GM23248 (cell line): Measurements from ENCODE around the gene NUBPL. TPM values are rescaled to one million over a fixed set of nuclear protein-coding genes. Genes with fewer than 3 reads are reported as not detected.

Source experiments
- DNase-seq: peaks from one replicate; pipeline ENCODE4 v3.0.0-alpha.2; 2015
- H2AFZ ChIP-seq: fragments of 200-600 bp; sonication (generic); 2 replicates; pipeline ENCODE4 v1.6.1; 2016; ENCODE audit warnings: antibody characterized with exemption
- H3F3A ChIP-seq: fragments of 200-600 bp; sonication (generic); 2 replicates; pipeline ENCODE4 v1.6.1; 2016; ENCODE audit warnings: mild to moderate bottlenecking, antibody characterized with exemption, mixed run types; ENCODE audit not compliant: insufficient read depth
- H3K27ac ChIP-seq: fragments of 200-600 bp; sonication (generic); 2 replicates; pipeline ENCODE4 v1.5.1; 2016; ENCODE audit warnings: mild to moderate bottlenecking
- H3K27me3 ChIP-seq: fragments of 200-600 bp; sonication (generic); replicated peaks from 2 replicates; pipeline ENCODE4 v1.6.1; 2016; ENCODE audit warnings: mild to moderate bottlenecking; ENCODE audit not compliant: insufficient read depth
- H3K36me3 ChIP-seq: fragments of 200-600 bp; sonication (generic); 2 replicates; pipeline ENCODE4 v1.6.1; 2016; ENCODE audit warnings: low read depth, mild to moderate bottlenecking
- H3K4me1 ChIP-seq: fragments of 200-600 bp; sonication (generic); 2 replicates; pipeline ENCODE4 v1.6.1; 2016; ENCODE audit warnings: mild to moderate bottlenecking; ENCODE audit not compliant: insufficient read depth
- H3K4me2 ChIP-seq: fragments of 200-600 bp; sonication (generic); one replicate; pipeline ENCODE4 v1.6.1; 2016; ENCODE audit warnings: mild to moderate bottlenecking; ENCODE audit not compliant: unreplicated experiment
- H3K4me3 ChIP-seq: fragments of 200-600 bp; sonication (generic); 2 replicates; pipeline ENCODE4 v1.5.1; 2016; ENCODE audit warnings: mild to moderate bottlenecking
- H3K79me2 ChIP-seq: fragments of 200-600 bp; sonication (generic); 2 replicates; pipeline ENCODE4 v1.6.1; 2016; ENCODE audit warnings: mild to moderate bottlenecking; ENCODE audit not compliant: insufficient read depth
- H3K9ac ChIP-seq: fragments of 200-600 bp; sonication (generic); 2 replicates; pipeline ENCODE4 v1.6.1; 2016; ENCODE audit warnings: mild to moderate bottlenecking
- H3K9me2 ChIP-seq: fragments of 200-600 bp; sonication (generic); 2 replicates; pipeline ENCODE4 v1.6.1; 2016; ENCODE audit warnings: mixed run types, mild to moderate bottlenecking, moderate library complexity; ENCODE audit not compliant: insufficient read depth
- H3K9me3 ChIP-seq: fragments of 200-600 bp; sonication (generic); one replicate; pipeline ENCODE4 v1.6.1; 2017; ENCODE audit warnings: low read depth
- H4K20me1 ChIP-seq: fragments of 200-600 bp; sonication (generic); 2 replicates; pipeline ENCODE4 v1.6.0; 2016; ENCODE audit not compliant: insufficient read depth
- EZH2 ChIP-seq: fragments of 200-600 bp; sonication (generic); IDR thresholded peaks from 2 replicates; pipeline ENCODE4 v1.6.1; 2018; ENCODE audit warnings: antibody characterized with exemption, mild to moderate bottlenecking; ENCODE audit not compliant: insufficient read depth, poor library complexity, severe bottlenecking
- EZH2phosphoT487 ChIP-seq: fragments of 200-600 bp; sonication (generic); IDR thresholded peaks from 2 replicates; pipeline ENCODE4 v1.6.1; 2018; ENCODE audit warnings: antibody characterized with exemption, moderate library complexity, mild to moderate bottlenecking, low read depth; ENCODE audit not compliant: insufficient read depth
- WGBS, 2 experiments: methylation state at CpG; one replicate each; pipeline ENCODE4 v1.1.6; 2015 to 2017; ENCODE audit warnings: low lambda C conversion rate in 2 of 2, low coverage in 1 of 2; ENCODE audit errors: missing lambda C conversion rate in 2 of 2; 5-methylcytosine and 5-hydroxymethylcytosine counted together
- in situ Hi-C: fragments of 300-500 bp; cut with MboI; formaldehyde crosslinking; loops from 2 replicates; pipeline ENCODE4 v1.15.0; 2020
- polyA plus RNA-seq: library from polyadenylated mRNA; unstranded; fragments of >200 nt; fragmentation: Nextera tagmentation; extraction: Ambion mirVana; gene quantifications from 2 replicates; pipeline ENCODE4 v1.2.1, GENCODE V29; 2016
- total RNA-seq: library from RNA; depleted of rRNA; stranded (reverse); fragments of >200 nt; shearing (Covaris generic); gene quantifications from 2 replicates; pipeline ENCODE4 v1.2.3, GENCODE V29; 2014

NUBPL gene
- total and polyA plus RNA-seq, 2 experiments from 2014 or later, result 9.8 to 11.5 TPM

DNA sequence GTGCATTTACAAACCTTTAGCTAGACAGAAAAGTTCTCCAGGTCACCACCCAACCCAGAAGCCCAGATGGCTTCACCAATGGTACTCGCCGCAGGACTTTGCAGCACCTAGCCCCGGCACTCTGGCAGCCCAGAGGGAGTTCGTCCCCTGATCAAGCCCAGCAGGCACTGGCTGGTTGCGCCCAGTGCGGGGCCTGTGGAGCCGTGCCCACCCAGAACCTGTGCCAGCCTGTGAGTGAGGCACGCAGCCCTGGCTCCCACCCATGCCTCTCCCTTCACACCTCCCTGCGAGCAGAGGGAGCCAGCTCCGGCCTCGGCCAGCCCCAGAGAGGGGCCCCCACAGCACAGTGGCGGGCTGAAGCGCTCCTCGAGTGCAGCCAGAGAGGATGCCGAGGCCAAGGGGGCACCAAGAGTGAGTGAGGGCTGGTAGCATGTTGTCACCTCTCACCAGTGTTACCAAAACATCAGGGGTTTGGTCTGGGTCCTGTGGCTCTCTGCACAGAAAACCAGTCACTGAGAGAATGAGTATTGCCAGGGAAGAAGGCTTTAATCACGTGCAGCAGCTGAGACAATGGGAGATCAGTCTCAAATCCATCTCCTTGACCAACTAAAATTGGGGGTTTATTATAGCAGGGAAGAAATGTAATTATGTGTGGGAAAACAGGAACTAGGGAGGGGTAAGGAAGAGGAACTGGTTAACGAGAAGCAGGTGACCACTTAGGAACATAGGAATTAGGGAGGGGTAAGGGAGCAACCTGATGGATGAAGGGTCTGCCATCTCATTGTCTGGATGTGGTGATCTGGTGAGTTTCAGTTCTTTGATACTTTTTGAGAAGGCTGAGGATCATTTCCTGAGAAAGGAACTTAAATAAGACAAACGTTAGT lies 151.3 kb downstream of the NUBPL start:
- Histone ChIP-seq H3F3A (no peaks in the 10 kb centered on the region), H3K79me2 (no peaks in the 10 kb centered on the region), H3K27ac (no peak overlapping the region), H3K9me3 (no peaks in the 10 kb centered on the region), H3K4me2 (no peak overlapping the region), H4K20me1 (no peaks in the 10 kb centered on the region), H3K27me3 (no peaks in the 10 kb centered on the region), H3K4me1 (no peaks in the 10 kb centered on the region), H3K36me3 (no peaks in the 10 kb centered on the region), H3K4me3 (no peak overlapping the region), H3K9me2 (no peaks in the 10 kb centered on the region), H3K9ac (no peak overlapping the region), H2AFZ (no peak overlapping the region)
- DNase-seq, result no peak
- in situ Hi-C loops, result no loop called here
- 72 to 79% methylated on average over 17 to 18 of the region's 18 CpGs for WGBS, 2 experiments
- TF ChIP-seq EZH2phosphoT487 (no peak), EZH2 (no peak)

DNA sequence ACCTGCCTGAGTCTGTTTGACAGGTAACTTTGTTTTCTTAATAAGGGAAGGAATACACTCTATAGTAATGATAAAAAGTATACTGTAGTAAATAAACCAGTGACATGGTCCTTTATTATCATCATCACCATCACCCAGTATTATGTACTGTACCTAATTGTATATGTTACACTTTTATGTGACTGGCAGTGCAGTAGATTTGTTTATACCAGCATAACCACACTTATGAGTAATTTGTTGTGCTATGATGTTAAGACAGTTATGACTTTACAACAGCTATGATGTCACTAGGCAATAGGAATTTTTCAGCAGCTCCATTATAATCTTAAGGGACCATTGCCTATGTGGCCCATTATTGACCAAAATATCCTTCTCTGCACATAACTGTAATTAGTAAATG lies 155.0 kb downstream of the NUBPL start:
- Histone ChIP-seq H3K4me1 (no peaks in the 10 kb centered on the region), H2AFZ (no peak overlapping the region), H4K20me1 (no peaks in the 10 kb centered on the region), H3K27me3 (no peaks in the 10 kb centered on the region), H3K4me3 (no peak overlapping the region), H3K36me3 (no peaks in the 10 kb centered on the region), H3K9me2 (no peaks in the 10 kb centered on the region), H3F3A (no peaks in the 10 kb centered on the region), H3K9me3 (no peaks in the 10 kb centered on the region), H3K9ac (no peak overlapping the region), H3K79me2 (no peaks in the 10 kb centered on the region), H3K4me2 (no peak overlapping the region), H3K27ac (no peak overlapping the region)
- DNase-seq, result no peak
- in situ Hi-C loops, result no loop called here
- TF ChIP-seq EZH2phosphoT487 (no peak), EZH2 (no peak)

- WGBS, 2 experiments, result 43 to 53% methylated on average over 3 of the region's 3 CpGs
- Histone ChIP-seq H3F3A (no peaks in the 10 kb centered on the region), H3K27me3 (no peaks in the 10 kb centered on the region)
These were observed 156.3 kb downstream of the NUBPL start for GRCh38 chr14:31717294-31718085.

GRCh38 chr14:31718585-31718984 lies 157.4 kb downstream of the NUBPL start:
- WGBS, 2 experiments, result 95 to 96% methylated on average over 3 of the region's 3 CpGs
- H3K9me2 ChIP-seq, result no peaks in the 10 kb centered on the region
- H3K79me2 ChIP-seq, result no peaks in the 10 kb centered on the region
- no peaks in the 10 kb centered on the region for H3K9me3 ChIP-seq
- H3K36me3 ChIP-seq, result no peaks in the 10 kb centered on the region
- H3K4me3 ChIP-seq, result no peak overlapping the region
- DNase-seq, result no peak
- no peak overlapping the region for H3K4me2 ChIP-seq
- H3K27ac ChIP-seq, result no peak overlapping the region
- no peaks in the 10 kb centered on the region for H4K20me1 ChIP-seq
- no peak overlapping the region for H3K9ac ChIP-seq
- no peak overlapping the region for H2AFZ ChIP-seq
- H3K4me1 ChIP-seq, result no peaks in the 10 kb centered on the region
- in situ Hi-C loops, result no loop called here
- TF ChIP-seq EZH2, result no peak
- no peak for TF ChIP-seq EZH2phosphoT487
- H3F3A ChIP-seq, result no peaks in the 10 kb centered on the region
- no peaks in the 10 kb centered on the region for H3K27me3 ChIP-seq

More at GRCh38 chr14:31717294-31718085, 156.3 kb downstream of the NUBPL start:
- in situ Hi-C loops, result no loop called here
- no peaks in the 10 kb centered on the region for H3K9me3 ChIP-seq
- H2AFZ ChIP-seq, result no peak overlapping the region
- no peaks in the 10 kb centered on the region for H4K20me1 ChIP-seq
- TF ChIP-seq EZH2phosphoT487 (no peak), EZH2 (no peak)
- H3K4me3 ChIP-seq, result no peak overlapping the region
- H3K9ac ChIP-seq, result no peak overlapping the region
- H3K9me2 ChIP-seq, result no peaks in the 10 kb centered on the region
- no peak overlapping the region for H3K27ac ChIP-seq
- H3K79me2 ChIP-seq, result no peaks in the 10 kb centered on the region
- no peak for DNase-seq
- no peaks in the 10 kb centered on the region for H3K36me3 ChIP-seq
- no peak overlapping the region for H3K4me2 ChIP-seq
- no peaks in the 10 kb centered on the region for H3K4me1 ChIP-seq
